SK-N-SH treated with all-trans-retinoic acid at 6 μM for 48 hours (cell line): ENCODE data around the gene KCNIP4.

Experiments
- ZFP3 ChIP-seq: fragments of 250-450 bp; sonication (Bioruptor Pico); IDR thresholded peaks from 2 replicates; pipeline ENCODE4 v1.5.0; 2020; ENCODE audit warnings: mild to moderate bottlenecking, moderate library complexity
- TF ChIP-seq, protein P1 (sequence below): fragments of 250-450 bp; sonication (Bioruptor Pico); IDR thresholded peaks from 2 replicates; pipeline ENCODE4 v1.5.1; 2021; ENCODE audit warnings: mild to moderate bottlenecking, moderate library complexity

DNA sequence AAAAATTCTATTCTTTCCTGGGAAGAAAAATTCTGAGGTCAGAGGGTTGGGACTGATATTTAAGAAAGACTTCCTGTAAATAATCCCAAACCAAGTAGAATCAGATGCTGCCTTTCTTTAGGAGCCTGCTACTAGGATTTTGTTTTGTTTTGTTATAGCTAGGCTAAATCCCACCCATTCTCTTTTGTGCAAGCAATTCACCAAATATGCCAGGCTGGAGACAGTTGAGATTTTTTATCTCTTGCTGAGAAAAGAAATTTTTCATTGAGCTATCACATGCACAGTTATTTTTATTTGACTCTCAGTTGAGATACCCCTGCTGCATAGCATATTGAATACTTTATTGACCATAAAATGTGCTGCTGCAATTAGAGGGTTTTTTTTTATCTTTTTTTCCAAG, 196.0 kb downstream of the KCNIP4 start:
- no peak for TF ChIP-seq ZFP3 (CRISPR knock-in tag)
- TF ChIP-seq, protein P1, sequence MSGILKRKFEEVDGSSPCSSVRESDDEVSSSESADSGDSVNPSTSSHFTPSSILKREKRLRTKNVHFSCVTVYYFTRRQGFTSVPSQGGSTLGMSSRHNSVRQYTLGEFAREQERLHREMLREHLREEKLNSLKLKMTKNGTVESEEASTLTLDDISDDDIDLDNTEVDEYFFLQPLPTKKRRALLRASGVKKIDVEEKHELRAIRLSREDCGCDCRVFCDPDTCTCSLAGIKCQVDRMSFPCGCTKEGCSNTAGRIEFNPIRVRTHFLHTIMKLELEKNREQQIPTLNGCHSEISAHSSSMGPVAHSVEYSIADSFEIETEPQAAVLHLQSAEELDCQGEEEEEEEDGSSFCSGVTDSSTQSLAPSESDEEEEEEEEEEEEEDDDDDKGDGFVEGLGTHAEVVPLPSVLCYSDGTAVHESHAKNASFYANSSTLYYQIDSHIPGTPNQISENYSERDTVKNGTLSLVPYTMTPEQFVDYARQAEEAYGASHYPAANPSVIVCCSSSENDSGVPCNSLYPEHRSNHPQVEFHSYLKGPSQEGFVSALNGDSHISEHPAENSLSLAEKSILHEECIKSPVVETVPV: no peak
